Right kidney (tissue), 1 donor: ENCODE data around the gene AKR7A3.
A peak's percentile ranks its signal among the peaks of the same experiment; 100 is the strongest.

Source experiments
- DNase-seq: peaks from one replicate; pipeline ENCODE4 v3.0.0-alpha.2; 2016

Gene AKR7A3

GRCh38 chr1:19251305-19252196, 37.0 kb downstream of the AKR7A3 start, which contains the start of the genes EMC1 and MRTO4:
Gene EMC1, minus strand, starts transcription at chr1:19251524. Its CDS starts 15 bp downstream, at chr1:19251509.
Gene MRTO4, plus strand, starts transcription at chr1:19251805. Its CDS starts 31 bp downstream, at chr1:19251836.
- DNase-seq: peak; percentile 99

GRCh38 chr1:19250629-19251304, 37.8 kb downstream of the AKR7A3 start:
- DNase-seq: no peak

- DNase-seq: peak; percentile 19
Observed at GRCh38 chr1:19240673-19241538, 47.7 kb downstream of the AKR7A3 start.

GRCh38 chr1:19239876-19240275, 48.7 kb downstream of the AKR7A3 start:
- no peak for DNase-seq

GRCh38 chr1:19234224-19234623, 54.3 kb downstream of the AKR7A3 start:
- DNase-seq: no peak
